DMS 273 treated with DMSO at 0.1 percent for 48 hours (cell line): ENCODE measurements around the gene DNTT.

Experiments
- DNase-seq: peaks from one replicate; lab custom pipeline; 2025; lab: John Stamatoyannopoulos, UW

The DNTT gene

DNA sequence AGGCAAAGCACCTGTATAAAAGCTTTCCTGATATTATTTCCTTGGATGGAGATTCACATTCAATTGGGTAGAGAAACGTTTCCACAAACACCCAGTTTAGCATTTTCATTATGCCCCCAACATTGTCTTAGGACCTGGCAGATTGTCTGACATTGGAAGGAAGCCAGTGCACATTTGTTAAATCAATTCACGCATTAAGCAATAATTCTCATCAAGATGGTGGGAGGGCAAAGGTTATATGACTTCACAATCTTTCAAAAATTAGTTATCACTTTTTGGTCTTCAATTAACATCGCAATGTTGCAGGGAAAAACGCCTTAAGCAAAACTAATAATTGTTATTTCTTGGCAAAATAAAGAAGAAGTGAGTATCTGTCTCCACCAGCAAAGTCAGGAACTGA, 38.2 kb downstream of the DNTT start:
- no peak for DNase-seq

GRCh38 chr10:96344178-96344577, 39.9 kb downstream of the DNTT start:
- DNase-seq = no peak

GRCh38 chr10:96345222-96345621, 41.0 kb downstream of the DNTT start:
- DNase-seq = no peak

DNA sequence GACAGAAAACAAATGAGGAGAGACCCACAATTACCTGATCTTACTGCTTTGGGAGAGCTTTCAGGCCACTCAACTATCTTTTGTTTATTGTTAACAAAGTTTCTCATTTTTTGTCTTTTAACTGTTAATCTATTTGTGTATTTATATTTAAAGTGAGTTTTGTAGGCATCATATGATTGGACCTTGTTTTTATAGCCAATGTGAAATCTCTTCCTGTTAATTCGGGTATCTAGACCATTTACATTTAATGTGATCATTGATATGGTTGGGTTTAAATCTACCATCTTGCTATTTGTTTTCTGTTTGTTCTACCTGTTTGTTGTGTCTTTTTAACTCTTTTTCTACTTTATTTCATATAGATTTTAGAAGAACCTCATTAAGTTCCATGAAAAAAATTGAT, 42.1 kb downstream of the DNTT start:
- no peak for DNase-seq

DNA sequence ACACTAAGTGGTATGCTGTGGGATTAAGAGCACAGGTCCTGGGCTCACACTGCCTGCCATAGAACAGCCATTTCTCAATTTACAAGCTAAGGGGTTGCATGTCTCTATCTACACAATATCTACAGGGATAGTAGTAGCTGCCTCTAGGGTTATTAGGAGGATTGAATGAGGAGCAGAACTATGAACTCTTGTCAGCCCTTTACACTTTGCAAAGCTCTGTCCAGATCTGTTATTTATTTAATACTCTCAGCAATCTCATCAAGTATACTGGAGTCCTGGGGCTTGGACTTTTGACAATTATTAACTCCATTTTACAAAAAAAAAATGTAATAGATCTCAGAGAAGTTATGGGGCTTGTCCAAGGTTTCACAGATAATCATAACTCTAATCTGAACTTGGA, 47.8 kb downstream of the DNTT start:
- no peak for DNase-seq

DNA sequence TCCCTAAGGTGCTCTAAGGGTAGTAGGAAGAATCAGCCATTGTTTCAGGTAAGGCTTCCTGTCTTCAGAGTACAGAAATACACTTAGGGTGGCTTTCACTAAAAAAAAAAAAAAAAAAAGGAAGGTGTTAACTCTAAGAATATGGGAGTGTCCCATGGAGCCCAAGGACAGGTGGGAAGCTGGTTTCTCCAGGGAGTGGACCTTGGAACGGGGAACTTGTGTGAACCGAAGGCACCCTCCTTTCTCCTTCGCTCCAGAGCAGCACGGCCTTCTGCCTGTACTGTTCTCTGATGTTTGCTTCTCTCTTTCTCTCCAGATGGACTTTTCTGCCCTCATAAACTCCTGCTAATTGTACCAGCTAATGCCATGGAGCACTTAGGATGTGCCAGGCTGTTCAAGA, 48.3 kb downstream of the DNTT start:
- DNase-seq = no peak

DNA sequence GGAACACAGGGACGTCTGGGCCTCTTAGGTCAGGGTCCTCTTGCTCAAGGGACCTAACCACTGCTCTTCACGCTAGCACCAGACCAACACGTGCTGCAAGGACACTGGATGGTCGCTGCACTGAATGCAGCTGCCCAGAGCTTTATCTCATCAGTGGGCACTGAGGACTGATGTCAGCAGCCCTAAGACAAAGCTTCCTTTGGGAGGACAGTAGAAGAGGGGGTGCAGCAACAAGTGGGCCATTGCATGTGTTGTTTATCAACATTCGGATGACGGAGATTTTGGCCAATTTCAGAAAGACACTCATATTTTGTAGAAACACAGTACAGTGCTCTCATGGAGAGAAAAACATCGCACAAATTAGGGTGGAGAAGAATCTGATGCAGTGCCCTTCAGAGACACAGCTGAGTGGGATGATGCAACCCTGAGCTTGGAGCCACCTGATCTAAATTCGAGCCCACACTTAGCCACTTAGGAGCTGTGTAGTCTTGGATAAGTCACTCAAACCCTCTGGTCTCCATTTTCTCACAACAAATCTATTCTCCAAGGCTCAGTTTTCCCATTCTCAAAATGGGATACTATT, 52.9 kb downstream of the DNTT start:
- no peak for DNase-seq

- no peak for DNase-seq
Measured at GRCh38 chr10:96358851-96359540, 54.8 kb downstream of the DNTT start, which contains the start of gene OPALIN. OPALIN (minus strand) TSS chr10:96359002; CDS start chr10:96358896, 106 bp downstream.

- no peak for DNase-seq
Measured at GRCh38 chr10:96359616-96360015, 55.4 kb downstream of the DNTT start.

DNA sequence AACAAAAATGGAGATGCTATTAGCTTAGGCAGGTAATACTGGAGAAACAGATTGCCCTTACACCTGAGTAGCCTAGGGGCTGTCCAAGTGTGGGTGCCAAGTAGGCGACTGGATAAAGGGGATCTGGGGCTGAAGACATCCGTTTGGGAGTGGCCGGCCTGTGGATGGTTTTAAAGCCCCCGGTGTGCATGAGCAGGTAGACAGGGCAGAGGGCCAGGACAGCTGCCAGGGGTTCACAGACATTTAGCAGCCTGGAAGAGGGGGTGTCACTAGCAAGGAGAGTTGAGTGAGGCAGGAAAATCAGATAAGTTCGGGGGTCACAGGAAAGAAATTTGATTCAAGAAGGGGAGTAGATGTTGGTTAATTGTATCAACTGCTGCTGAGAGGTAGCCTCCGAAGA, 56.1 kb downstream of the DNTT start:
- DNase-seq = no peak

DNA sequence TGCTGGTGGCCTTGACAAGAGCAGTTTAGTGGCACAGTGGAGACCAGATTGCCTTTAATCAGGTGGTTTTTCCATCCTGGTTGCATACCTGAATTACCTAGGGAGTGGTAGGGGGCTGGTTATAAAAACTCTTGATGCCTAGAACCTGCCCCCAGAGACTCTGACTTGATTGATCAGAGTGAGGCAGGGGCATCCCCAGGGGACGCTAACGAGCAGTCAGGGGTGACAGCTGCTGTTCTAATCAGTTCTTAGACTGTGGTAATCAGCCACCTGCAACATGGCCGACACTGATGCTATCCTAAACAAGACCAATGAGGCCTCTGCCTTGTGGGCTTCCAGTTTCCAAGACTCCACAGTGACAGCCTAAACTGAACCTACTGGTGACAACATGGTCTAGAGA, 56.5 kb downstream of the DNTT start:
- DNase-seq = no peak

GRCh38 chr10:96365571-96365970, 61.3 kb downstream of the DNTT start:
- DNase-seq = no peak

DNA sequence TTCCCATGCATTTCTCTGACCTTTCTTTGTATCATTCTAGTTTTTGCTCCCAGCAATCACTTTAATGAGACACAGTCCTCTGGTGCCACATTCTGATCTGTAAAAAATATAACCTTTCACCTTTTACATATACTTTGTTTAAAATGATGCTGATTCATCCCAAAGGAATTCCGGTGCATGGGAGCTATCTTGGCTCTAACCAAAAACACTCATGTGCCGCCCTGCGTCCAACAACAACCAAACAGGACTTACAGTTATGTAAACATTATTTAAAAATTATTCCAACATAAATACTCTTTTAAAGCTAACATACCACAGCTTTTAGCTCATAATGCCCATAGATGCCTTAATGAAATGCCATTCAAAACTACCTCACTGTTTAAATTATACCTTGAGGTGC, 62.3 kb downstream of the DNTT start:
- DNase-seq = no peak

- DNase-seq = no peak
Measured at GRCh38 chr10:96367470-96367869, 63.2 kb downstream of the DNTT start.

DNA sequence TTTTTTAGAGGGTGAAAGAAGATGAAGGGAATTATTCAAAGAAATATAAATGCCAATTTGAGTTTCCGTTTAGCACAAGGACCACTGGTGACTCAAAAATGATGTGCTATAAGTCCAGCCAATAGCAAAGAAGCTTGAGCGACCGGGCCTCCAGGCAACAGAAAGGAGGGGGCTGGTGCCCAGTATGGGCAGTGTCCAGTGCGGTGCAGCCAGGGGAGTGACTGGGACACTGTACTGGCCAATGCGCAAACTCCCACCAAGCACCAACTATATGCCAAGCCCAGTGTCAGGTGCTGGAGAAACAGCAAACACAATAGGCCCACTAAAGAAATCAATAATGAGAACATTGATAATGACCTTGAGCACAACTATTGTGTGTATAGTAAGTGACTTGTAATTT, 64.7 kb downstream of the DNTT start:
- no peak for DNase-seq

GRCh38 chr10:96369890-96370583, 65.8 kb downstream of the DNTT start:
- no peak for DNase-seq

DNA sequence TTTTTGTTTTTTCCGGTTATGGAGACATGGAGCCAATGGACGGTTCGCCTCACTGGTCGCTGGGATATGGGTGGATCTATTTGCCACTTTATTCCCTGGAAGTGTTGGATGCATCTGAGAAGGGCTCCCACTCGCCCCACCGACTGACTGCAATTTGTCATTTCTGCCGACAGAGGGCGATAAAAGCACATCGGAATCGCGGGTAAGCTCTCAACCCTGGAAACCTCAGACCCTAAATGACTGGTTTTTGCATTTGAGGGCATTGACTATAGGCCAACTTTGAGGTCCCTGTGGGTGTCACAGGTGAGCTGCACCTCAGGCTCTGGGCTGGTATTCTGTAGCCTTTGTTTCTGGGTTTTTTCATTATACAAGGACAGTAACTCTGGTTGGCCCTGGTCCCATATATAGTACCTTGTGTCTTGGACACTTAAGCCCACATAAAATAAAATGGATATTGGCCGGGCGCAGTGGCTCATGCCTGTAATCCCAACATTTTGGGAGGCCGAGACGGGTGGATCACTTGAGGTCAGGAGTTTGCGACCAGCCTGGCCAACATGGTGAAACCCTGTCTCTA, 66.4 kb downstream of the DNTT start:
- no peak for DNase-seq

GRCh38 chr10:96371356-96371755, 67.1 kb downstream of the DNTT start:
- no peak for DNase-seq

GRCh38 chr10:96374004-96374403, 69.8 kb downstream of the DNTT start:
- DNase-seq = no peak

GRCh38 chr10:96374639-96374984, 70.4 kb downstream of the DNTT start:
- DNase-seq = no peak

DNA sequence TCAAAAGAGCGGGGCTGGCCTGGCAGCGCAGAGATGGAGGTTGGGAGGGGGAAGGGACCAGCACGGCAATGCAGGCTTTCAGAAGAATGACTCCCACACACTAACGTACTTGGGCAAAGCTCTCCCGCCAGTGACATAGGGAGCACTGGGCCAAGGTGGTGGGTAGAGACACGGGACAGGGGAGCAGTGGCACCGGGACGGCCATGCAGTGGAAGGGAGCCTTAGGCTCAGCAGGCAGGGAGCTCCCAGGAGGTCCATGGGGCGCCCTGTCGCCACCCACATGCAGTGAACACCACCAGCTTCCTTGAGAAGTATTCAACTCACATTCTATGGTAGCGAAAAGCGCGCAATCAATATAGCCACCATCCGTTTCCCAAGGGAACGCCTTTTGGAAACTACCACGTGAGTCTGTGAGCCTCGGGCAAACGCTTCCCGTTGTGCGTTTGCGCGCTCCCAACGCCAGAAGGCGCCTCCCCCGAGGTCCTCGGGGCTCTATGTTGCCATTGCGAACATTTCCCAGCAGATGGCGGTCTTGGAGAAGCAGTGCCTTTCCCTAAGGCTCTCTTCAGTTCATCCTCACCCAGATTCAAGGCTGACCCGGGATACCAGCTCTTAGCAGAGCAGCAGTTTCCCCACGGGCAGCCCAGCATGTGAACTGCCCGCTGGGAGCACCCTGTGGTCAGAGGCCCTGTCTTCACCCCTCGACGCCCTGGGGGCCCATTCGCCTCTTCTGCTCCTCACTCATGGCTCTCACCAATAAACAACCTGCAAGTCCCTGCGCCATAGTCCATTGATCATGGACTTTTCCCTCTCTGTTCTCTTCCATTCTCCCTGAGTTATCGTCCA, 71.0 kb downstream of the DNTT start:
- DNase-seq = peak; percentile 63

DNA sequence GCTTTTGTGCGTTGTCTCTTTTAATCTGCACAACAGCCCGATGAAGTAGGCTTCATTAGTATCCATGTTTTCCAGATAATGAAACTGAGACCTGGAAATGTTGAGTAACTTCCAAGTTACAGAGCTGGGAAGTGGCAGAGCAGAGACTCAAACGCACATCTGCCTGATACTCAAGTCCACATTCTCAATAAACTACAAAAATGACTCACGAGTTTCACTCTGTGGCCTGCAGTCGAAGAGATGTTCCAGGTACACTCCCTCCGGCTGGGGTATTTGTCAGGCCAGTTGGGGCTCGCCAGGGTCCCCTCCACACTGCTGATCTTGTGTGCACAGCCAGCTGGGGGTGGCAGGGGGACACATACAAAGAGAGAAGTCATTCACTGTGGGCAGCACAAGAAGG, 72.2 kb downstream of the DNTT start:
- no peak for DNase-seq
